ENCODE measurements around the gene COL4A5. TPM values are rescaled to one million over a fixed set of nuclear protein-coding genes. Genes with fewer than 3 reads are reported as not detected.

COL4A5 gene
- total and polyA plus RNA-seq, 2 of the 8 experiments (the other 6 are each of a cell fraction or from before 2014, with no cell fraction given), result 24.9 to 30.2 TPM

DNA sequence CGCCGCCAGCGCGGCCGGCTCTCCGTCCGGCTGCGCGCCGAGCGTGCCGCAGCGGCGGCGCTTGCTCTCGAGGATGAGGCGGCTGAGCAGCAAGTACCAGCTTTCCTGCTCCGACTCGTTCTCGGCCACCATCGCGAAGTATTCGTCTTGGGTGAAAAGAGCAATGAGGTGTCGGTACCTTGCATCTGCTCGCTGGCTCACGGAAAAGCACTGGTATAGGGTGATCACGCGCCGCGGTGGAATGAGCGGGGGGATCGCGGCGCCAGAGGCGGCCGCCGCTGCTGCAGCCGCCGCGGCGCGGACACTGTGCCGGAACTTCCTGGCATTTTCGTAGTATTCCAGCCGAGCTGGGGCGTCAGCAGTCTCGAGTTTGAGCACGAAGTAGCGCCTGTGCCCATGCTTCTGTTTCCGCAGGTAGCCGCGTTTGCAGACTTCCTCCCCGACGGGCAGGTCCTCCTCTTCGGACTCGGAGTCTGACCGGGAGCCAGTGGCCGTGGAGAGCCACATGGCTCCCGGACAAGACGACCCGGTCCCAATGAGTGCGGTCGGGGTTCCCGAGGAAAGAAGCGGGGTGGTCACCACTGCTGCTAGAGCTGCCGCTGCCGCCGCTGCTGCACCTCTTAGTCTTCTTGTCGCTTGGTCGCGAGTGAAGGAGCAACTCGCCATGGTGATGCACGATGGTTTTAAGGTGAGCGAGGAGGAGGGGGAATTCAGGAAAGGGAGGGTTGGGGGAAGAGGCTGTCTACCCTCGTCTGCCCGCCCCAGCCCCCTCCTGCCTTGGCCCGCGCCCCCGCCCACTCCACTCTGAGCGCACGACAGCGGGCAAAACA is 296.3 kb downstream of the COL4A5 start:
- 0 out of 2 replicates have a peak overlapping the region, but pooled peaks have one; percentile 13 for H2AFZ ChIP-seq (ENCODE audit: low read length)
- peak overlapping the region; percentile 61 to 89 (median 79) for H3K4me3 ChIP-seq (ENCODE audit: extremely low read depth in 1 of 4, insufficient read depth in 2 of 4, low read depth in 3 of 4, low read length in 4 of 4)
- H4K20me1 ChIP-seq (replicated peaks in 1 of 2; ENCODE audit: control insufficient read depth in 1 of 2, insufficient read depth in 2 of 2, low read length in 2 of 2), result peaks cover 0 to 1% of the 10 kb centered on the region in 2 experiments
- no peaks in the 10 kb centered on the region; a peak in 1 of 4 replicates for H3K79me2 ChIP-seq (ENCODE audit: control insufficient read depth in 1 of 2, insufficient read depth in 2 of 2, low read length in 2 of 2)
- H4K91ac ChIP-seq (replicated peaks; ENCODE audit: insufficient read length, low read length), result no peak overlapping the region
- peak overlapping the region in 3 of 4 experiments; percentile 34 to 70 (median 62); a peak in 3 of 7 replicates for H3K9ac ChIP-seq (replicated peaks in 1 of 4; ENCODE audit: extremely low read depth in 1 of 4, low read depth in 3 of 4, low read length in 3 of 4)
- H3K4me2 ChIP-seq (ENCODE audit: insufficient read depth in 1 of 2, low read depth in 2 of 2, low read length in 2 of 2), result peak overlapping the region; percentile 92 to 95
- CTCF ChIA-PET (ENCODE audit: partially characterized antibody), result interaction anchor here (0.7 to 3.9 kb wide), 8 partner anchors 9 to 649 kb away, joined by 3 to 31 read pairs (median 3); no protein-coding TSS in a partner anchor
- no peak overlapping the region for H3K18ac ChIP-seq (ENCODE audit: extremely low read depth, low read length)
- peaks cover 0 to 15% of the 10 kb centered on the region in 2 experiments; a peak in 2 of 4 replicates for H3K9me3 ChIP-seq (ENCODE audit: insufficient read depth in 2 of 2, low read depth in 1 of 2, low read length in 1 of 2)
- H4K8ac ChIP-seq (ENCODE audit: extremely low read depth, insufficient read depth, low read length), result peak overlapping the region; percentile 68; the same call in 1 of the 2 replicates
- peaks cover 0 to 7% (median 0%) of the 10 kb centered on the region in 4 experiments; a peak in 2 of 8 replicates for H3K36me3 ChIP-seq (ENCODE audit: control insufficient read depth in 2 of 4, insufficient read depth in 4 of 4, low read length in 3 of 4)
- FAIRE-seq (no peak), DNase-seq (ENCODE audit: low read depth in 1 of 2, low spot score in 2 of 2) (peak in 1 of 2 experiments; percentile 51)
- peaks cover 8% of the 10 kb centered on the region for H3K23me2 ChIP-seq (ENCODE audit: low read depth, low read length)
- no peak overlapping the region for H3K14ac ChIP-seq (ENCODE audit: insufficient read length)
- POLR2A ChIA-PET (ENCODE audit: partially characterized antibody), result interaction anchor here (0.6 to 1.4 kb wide), 4 partner anchors 11 to 140 kb away, joined by 3 to 6 read pairs (median 4); no protein-coding TSS in a partner anchor
- H3K4ac ChIP-seq (replicated peaks; ENCODE audit: insufficient read length, low read depth, low read length), result no peak overlapping the region
- H3K4me1 ChIP-seq (replicated peaks in 1 of 4; ENCODE audit: control insufficient read depth in 3 of 4, insufficient read depth in 4 of 4, low read length in 3 of 4), result peaks cover 0 to 13% (median 3%) of the 10 kb centered on the region in 4 experiments; a peak in 2 of 7 replicates
- no peak overlapping the region; the same call in 1 of the 2 replicates for H2BK5ac ChIP-seq (ENCODE audit: low read depth, low read length)
- no peak overlapping the region for H2BK120ac ChIP-seq (replicated peaks; ENCODE audit: low read depth, low read length)
- H3K79me1 ChIP-seq (ENCODE audit: low read depth, low read length), result no peaks in the 10 kb centered on the region
- H3K56ac ChIP-seq (replicated peaks; ENCODE audit: insufficient read length, low read depth, low read length), result no peak overlapping the region
- H2BK20ac ChIP-seq (ENCODE audit: low read length), result no peak overlapping the region
- H3K27me3 ChIP-seq (replicated peaks in 1 of 4; ENCODE audit: control insufficient read depth in 3 of 4, extremely low read depth in 1 of 4, insufficient read depth in 3 of 4, low read length in 3 of 4), result peaks cover 0 to 31% (median 20%) of the 10 kb centered on the region in 4 experiments; a peak in 6 of 7 replicates
- no peak overlapping the region for H4K5ac ChIP-seq (ENCODE audit: insufficient read length, low read depth, low read length)
- WGBS, 2 experiments (ENCODE audit: extremely low coverage in 1 of 2, insufficient coverage in 1 of 2, insufficient read length in 1 of 2, insufficient replicate concordance in 2 of 2, low coverage in 1 of 2, low lambda C conversion rate in 2 of 2, missing lambda C conversion rate in 1 of 2), result 2% methylated on average over 26 of the region's 82 CpGs; no CpG with 5 or more reads in 1 of the 2 experiments
- H2BK12ac ChIP-seq (ENCODE audit: low read depth, low read length), result 0 out of 2 replicates have a peak overlapping the region, but pooled peaks have one; percentile 9
- no peak overlapping the region for H2AK5ac ChIP-seq (ENCODE audit: low read depth, low read length)
- no peak overlapping the region for H3K27ac ChIP-seq (ENCODE audit: low read depth, low read length)
- no peak overlapping the region for H2BK15ac ChIP-seq (ENCODE audit: low read length)
- H3K23ac ChIP-seq (ENCODE audit: insufficient read length), result no peak overlapping the region
- TF ChIP-seq TEAD4 (IDR thresholded peaks at IDR 0.05; ENCODE audit: low read depth, low read length) (no peak), CTCF (IDR thresholded peaks at IDR 0.05; ENCODE audit: control extremely low read depth in 1 of 3, insufficient read depth in 1 of 3, low read depth in 1 of 3, low read length in 3 of 3) (no peak), PHF8 (conservative IDR thresholded peaks at IDR 0.05; ENCODE audit: low read depth, low read length) (0 out of 2 replicates have a peak, but pooled peaks have one; percentile 30), RAD21 (IDR thresholded peaks at IDR 0.05 in 1 of 2, conservative IDR thresholded peaks at IDR 0.05 in 1 of 2; ENCODE audit: low read depth in 2 of 2, low read length in 2 of 2) (no peak), EP300 (IDR thresholded peaks at IDR 0.05; ENCODE audit: borderline replicate concordance in 1 of 2, low read depth in 2 of 2, low read length in 2 of 2) (no peak)
- TF ChIP-seq, protein P1, sequence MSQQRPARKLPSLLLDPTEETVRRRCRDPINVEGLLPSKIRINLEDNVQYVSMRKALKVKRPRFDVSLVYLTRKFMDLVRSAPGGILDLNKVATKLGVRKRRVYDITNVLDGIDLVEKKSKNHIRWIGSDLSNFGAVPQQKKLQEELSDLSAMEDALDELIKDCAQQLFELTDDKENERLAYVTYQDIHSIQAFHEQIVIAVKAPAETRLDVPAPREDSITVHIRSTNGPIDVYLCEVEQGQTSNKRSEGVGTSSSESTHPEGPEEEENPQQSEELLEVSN (IDR thresholded peaks at IDR 0.05), result peak; percentile 23

Data from H1 (cell line).